Ovary (tissue), 3 donors: ENCODE data around the gene TPRX1.

Source experiments
- EP300 ChIP-seq: sonication (generic); formaldehyde crosslinking; IDR thresholded peaks from one replicate; pipeline ENCODE4 v1.6.1; 2017; ENCODE audit warnings: antibody characterized with exemption
- POLR2A ChIP-seq: fragments of 450-650 bp; IDR thresholded peaks from one replicate; pipeline ENCODE4 v1.6.1; 2017; ENCODE audit warnings: antibody characterized with exemption, mild to moderate bottlenecking, moderate library complexity
- TF ChIP-seq, protein P1 (sequence below), 3 donors: fragments of 450-650 bp in 2 of 3; fragments of 200-600 bp in 1 of 3; IDR thresholded peaks; one replicate each; pipeline versions ENCODE4 v1.5.1 to v1.8.0; 2016 to 2022; ENCODE audit warnings: antibody characterized with exemption in 3 of 3, mild to moderate bottlenecking in 1 of 3
- donor health status: DM: no; HTN: no; CAD: no.

DNA sequence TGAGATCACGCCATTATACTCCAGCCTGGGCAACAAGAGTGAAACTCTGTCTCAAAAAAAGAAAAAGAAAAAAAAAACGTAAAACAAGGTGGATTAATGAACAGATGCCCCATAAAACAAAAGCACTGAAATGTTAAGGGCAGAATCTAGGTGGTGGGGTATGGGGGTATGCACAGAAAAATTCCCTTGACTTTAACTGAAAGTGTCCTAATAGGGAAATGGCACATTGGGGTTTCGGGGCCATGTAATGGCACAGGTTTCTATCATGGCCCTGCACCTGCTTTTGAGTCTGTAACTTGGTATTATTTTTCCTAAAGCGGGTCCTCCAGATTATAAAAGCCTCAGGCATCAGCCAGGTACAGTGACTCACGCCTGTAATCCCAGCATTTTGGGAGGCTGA lies 42.8 kb downstream of the TPRX1 start:
- TF ChIP-seq POLR2A (no peak), EP300 (no peak)
- TF ChIP-seq, protein P1, sequence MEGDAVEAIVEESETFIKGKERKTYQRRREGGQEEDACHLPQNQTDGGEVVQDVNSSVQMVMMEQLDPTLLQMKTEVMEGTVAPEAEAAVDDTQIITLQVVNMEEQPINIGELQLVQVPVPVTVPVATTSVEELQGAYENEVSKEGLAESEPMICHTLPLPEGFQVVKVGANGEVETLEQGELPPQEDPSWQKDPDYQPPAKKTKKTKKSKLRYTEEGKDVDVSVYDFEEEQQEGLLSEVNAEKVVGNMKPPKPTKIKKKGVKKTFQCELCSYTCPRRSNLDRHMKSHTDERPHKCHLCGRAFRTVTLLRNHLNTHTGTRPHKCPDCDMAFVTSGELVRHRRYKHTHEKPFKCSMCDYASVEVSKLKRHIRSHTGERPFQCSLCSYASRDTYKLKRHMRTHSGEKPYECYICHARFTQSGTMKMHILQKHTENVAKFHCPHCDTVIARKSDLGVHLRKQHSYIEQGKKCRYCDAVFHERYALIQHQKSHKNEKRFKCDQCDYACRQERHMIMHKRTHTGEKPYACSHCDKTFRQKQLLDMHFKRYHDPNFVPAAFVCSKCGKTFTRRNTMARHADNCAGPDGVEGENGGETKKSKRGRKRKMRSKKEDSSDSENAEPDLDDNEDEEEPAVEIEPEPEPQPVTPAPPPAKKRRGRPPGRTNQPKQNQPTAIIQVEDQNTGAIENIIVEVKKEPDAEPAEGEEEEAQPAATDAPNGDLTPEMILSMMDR (IDR thresholded peaks at IDR 0.05): no peak
